ENCODE results near the gene XXYLT1. TPM values are rescaled to one million over a fixed set of nuclear protein-coding genes. Genes with fewer than 3 reads are reported as not detected.

Gene XXYLT1
- total and polyA plus RNA-seq, 2 of the 8 experiments (the other 6 are each of a cell fraction or from before 2014, with no cell fraction given), result 18.9 to 23.8 TPM

DNA sequence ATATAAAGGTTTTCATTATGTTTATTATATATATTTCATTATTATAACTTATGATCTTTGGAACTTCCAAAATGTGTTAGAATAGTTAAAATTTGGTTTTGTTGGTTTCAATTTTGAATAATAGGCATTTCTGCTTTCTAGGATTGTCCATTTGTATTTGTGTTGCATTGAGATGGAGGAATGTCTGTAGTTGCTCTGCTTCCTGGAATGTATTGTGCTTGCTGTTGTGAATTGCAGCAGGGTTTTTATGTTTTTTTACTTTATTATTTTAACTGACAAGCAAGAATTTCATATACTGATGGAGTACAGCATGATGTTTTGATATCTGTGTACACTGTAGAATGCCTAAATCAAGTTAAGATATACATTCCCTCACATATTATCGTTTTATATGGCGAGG, 247.4 kb downstream of the XXYLT1 start:
- no peak overlapping the region for H3K56ac ChIP-seq (replicated peaks; ENCODE audit: insufficient read length, low read depth, low read length)
- FAIRE-seq (no peak), DNase-seq (ENCODE audit: low read depth in 1 of 2, low spot score in 2 of 2) (no peak)
- H3K4me3 ChIP-seq (ENCODE audit: extremely low read depth in 1 of 4, insufficient read depth in 2 of 4, low read depth in 3 of 4, low read length in 4 of 4), result no peak overlapping the region
- POLR2A ChIA-PET (ENCODE audit: partially characterized antibody), result no interaction called here
- H2BK120ac ChIP-seq (replicated peaks; ENCODE audit: low read depth, low read length), result no peak overlapping the region
- H3K4me1 ChIP-seq (replicated peaks in 1 of 4; ENCODE audit: control insufficient read depth in 3 of 4, insufficient read depth in 4 of 4, low read length in 3 of 4), result no peaks in the 10 kb centered on the region
- H4K91ac ChIP-seq (replicated peaks; ENCODE audit: insufficient read length, low read length), result no peak overlapping the region
- no peak overlapping the region for H2AFZ ChIP-seq (ENCODE audit: low read length)
- no peak overlapping the region for H2AK5ac ChIP-seq (ENCODE audit: low read depth, low read length)
- H3K36me3 ChIP-seq (ENCODE audit: control insufficient read depth in 2 of 4, insufficient read depth in 4 of 4, low read length in 3 of 4), result no peaks in the 10 kb centered on the region
- H3K14ac ChIP-seq (ENCODE audit: insufficient read length), result no peak overlapping the region
- H2BK15ac ChIP-seq (ENCODE audit: low read length), result no peak overlapping the region
- no peaks in the 10 kb centered on the region for H4K20me1 ChIP-seq (replicated peaks in 1 of 2; ENCODE audit: control insufficient read depth in 1 of 2, insufficient read depth in 2 of 2, low read length in 2 of 2)
- H3K4ac ChIP-seq (replicated peaks; ENCODE audit: insufficient read length, low read depth, low read length), result no peak overlapping the region
- no peak overlapping the region for H3K27ac ChIP-seq (ENCODE audit: low read depth, low read length)
- no peaks in the 10 kb centered on the region for H3K79me2 ChIP-seq (ENCODE audit: control insufficient read depth in 1 of 2, insufficient read depth in 2 of 2, low read length in 2 of 2)
- peaks cover 0 to 3% of the 10 kb centered on the region in 2 experiments; a peak in 1 of 4 replicates for H3K9me3 ChIP-seq (ENCODE audit: insufficient read depth in 2 of 2, low read depth in 1 of 2, low read length in 1 of 2)
- H3K23me2 ChIP-seq (ENCODE audit: low read depth, low read length), result no peaks in the 10 kb centered on the region
- no peak overlapping the region for H2BK12ac ChIP-seq (ENCODE audit: low read depth, low read length)
- no peak overlapping the region for H3K23ac ChIP-seq (ENCODE audit: insufficient read length)
- no peak overlapping the region for H3K4me2 ChIP-seq (ENCODE audit: insufficient read depth in 1 of 2, low read depth in 2 of 2, low read length in 2 of 2)
- no peak overlapping the region for H2BK5ac ChIP-seq (ENCODE audit: low read depth, low read length)
- H3K27me3 ChIP-seq (replicated peaks in 1 of 4; ENCODE audit: control insufficient read depth in 3 of 4, extremely low read depth in 1 of 4, insufficient read depth in 3 of 4, low read length in 3 of 4), result no peaks in the 10 kb centered on the region
- H4K8ac ChIP-seq (ENCODE audit: extremely low read depth, insufficient read depth, low read length), result no peak overlapping the region
- H3K18ac ChIP-seq (ENCODE audit: extremely low read depth, low read length), result no peak overlapping the region
- CTCF ChIA-PET (ENCODE audit: partially characterized antibody), result no interaction called here
- H3K9ac ChIP-seq (replicated peaks in 1 of 4; ENCODE audit: extremely low read depth in 1 of 4, low read depth in 3 of 4, low read length in 3 of 4), result no peak overlapping the region
- H4K5ac ChIP-seq (ENCODE audit: insufficient read length, low read depth, low read length), result no peak overlapping the region
- 33% methylated on average over 2 of the region's 2 CpGs; no CpG with 5 or more reads in 1 of the 2 experiments for WGBS, 2 experiments (ENCODE audit: extremely low coverage in 1 of 2, insufficient coverage in 1 of 2, insufficient read length in 1 of 2, insufficient replicate concordance in 2 of 2, low coverage in 1 of 2, low lambda C conversion rate in 2 of 2, missing lambda C conversion rate in 1 of 2)
- H3K79me1 ChIP-seq (ENCODE audit: low read depth, low read length), result no peaks in the 10 kb centered on the region
- no peak overlapping the region for H2BK20ac ChIP-seq (ENCODE audit: low read length)
- TF ChIP-seq RAD21 (IDR thresholded peaks at IDR 0.05 in 1 of 2, conservative IDR thresholded peaks at IDR 0.05 in 1 of 2; ENCODE audit: low read depth in 2 of 2, low read length in 2 of 2) (no peak), SRF (IDR thresholded peaks at IDR 0.05; ENCODE audit: low read depth, low read length) (no peak), USF2 (IDR thresholded peaks at IDR 0.05; ENCODE audit: low read length) (no peak), CEBPB (IDR thresholded peaks at IDR 0.05; ENCODE audit: low read depth, low read length) (no peak), EGR1 (IDR thresholded peaks at IDR 0.05; ENCODE audit: borderline replicate concordance, low read depth, low read length) (no peak), POLR2A (IDR thresholded peaks at IDR 0.05; ENCODE audit: control extremely low read depth in 1 of 2, low read depth in 2 of 2, low read length in 2 of 2) (no peak), PHF8 (conservative IDR thresholded peaks at IDR 0.05; ENCODE audit: low read depth, low read length) (no peak), KDM4A (IDR thresholded peaks at IDR 0.05; ENCODE audit: low read depth, low read length, severe bottlenecking) (no peak), SIRT6 (IDR thresholded peaks at IDR 0.05; ENCODE audit: low read length) (no peak), RBBP5 (IDR thresholded peaks at IDR 0.05; ENCODE audit: borderline replicate concordance, low read depth, low read length) (no peak), HDAC6 (IDR thresholded peaks at IDR 0.05; ENCODE audit: low read depth, low read length) (no peak), POLR2AphosphoS5 (IDR thresholded peaks at IDR 0.05; ENCODE audit: low read depth, low read length) (no peak), BRCA1 (IDR thresholded peaks at IDR 0.05; ENCODE audit: low read depth, low read length) (no peak), SP4 (IDR thresholded peaks at IDR 0.05; ENCODE audit: low read length) (no peak), CHD1 (IDR thresholded peaks at IDR 0.05; ENCODE audit: low read depth, low read length) (no peak)
